ENCODE data around the gene LGI4.

Gene LGI4

DNA sequence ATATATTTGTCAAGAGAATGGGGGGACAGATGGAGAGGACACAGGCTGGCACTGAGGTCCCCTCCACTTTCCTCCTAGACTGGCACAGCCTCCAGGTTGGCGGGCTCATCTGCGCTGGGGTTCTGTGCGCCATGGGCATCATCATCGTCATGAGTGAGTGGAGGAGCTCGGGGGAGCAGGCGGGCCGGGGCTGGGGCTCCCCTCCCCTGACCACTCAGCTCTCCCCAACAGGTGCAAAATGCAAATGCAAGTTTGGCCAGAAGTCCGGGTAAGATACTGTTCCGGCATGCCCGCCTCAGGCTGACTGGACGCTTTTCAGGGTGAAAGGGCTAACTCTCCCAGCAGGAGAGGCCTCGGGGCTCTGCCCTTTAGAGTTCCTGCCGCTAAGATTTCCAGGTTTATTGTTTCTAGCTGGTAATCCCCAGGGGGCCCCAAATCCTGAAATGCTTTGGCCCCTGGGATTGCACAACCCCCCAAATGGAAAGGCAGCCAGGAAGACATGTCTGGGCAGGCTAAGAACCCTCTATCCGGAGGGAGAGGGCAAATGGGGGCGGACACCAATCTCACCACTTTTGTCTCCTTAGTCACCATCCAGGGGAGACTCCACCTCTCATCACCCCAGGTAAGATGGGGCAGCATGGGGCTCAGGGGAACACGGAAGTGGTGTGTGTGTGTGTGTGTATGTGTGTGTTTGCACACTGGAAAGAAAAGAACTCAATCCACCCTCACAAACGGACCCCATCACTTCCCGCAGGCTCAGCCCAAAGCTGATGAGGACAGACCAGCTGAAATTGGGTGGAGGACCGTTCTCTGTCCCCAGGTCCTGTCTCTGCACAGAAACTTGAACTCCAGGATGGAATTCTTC is 11.9 kb downstream of the LGI4 start:
- no peak for DNase-seq

DNA sequence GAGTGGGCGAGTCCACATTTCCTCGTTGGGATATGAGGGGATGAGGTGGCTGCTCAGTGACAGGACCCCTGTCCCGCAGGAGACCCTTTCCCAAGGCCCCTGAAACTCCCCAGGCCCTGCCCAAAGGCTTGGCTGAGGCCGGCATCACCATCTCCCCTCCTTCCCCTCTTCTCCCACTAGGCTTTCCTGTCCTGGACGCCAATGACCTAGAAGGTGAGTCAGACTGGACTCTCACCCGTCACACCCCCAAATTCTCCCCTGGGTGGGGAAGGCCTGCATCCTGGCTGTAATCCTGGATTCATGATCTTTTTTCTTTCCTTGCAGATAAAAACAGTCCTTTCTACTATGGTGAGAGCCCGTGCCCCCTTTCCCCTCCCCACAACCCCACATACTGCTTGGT is 14.0 kb downstream of the LGI4 start:
- no peak for DNase-seq

DNA sequence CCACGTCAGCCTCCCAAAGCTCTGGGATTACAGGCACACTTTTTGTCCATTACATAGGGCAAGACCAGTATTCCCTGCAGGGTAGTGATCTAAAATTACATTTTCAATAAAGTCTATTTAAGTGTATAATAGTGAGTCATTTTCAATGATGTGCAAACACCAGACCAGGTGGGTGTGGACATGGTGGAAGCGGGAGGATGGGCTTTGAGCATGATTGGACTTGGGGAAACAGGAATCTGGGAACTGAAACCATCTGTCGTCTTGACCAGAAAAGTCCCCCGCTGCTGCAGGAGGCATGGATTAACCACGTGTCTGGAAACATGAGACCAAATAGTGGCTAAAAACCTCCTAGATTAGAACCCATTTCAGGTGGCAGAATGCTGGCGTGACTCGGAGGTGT is 14.4 kb downstream of the LGI4 start:
- no peak for DNase-seq

DNA sequence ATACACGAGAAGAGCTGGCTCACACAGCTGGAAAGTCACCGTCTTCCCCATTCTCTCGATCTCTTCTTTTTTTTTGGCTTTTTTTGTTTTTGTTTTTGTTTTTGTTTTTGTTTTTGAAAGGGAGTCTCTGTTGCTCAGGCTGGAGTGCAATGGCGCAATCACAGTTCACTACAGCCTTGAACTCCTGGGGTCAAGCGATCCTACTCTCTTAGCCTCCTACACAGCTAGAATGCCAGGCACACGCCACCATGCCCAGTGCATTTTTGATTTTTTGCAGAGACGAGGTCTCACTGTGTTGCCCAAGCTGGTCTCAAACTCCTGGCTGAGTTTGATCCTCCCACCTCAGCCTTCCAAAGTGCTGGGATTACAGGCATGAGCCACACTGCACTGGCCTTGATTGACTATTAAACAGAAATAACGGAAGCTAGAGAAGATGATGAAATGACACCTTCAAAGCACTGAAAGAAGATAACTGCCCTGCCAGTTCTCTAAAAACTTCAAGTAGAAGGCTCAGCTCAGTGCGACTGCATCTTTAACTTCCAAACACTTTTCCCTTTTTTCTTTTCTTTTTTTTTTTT is 15.2 kb downstream of the LGI4 start:
- no peak for DNase-seq

DNA sequence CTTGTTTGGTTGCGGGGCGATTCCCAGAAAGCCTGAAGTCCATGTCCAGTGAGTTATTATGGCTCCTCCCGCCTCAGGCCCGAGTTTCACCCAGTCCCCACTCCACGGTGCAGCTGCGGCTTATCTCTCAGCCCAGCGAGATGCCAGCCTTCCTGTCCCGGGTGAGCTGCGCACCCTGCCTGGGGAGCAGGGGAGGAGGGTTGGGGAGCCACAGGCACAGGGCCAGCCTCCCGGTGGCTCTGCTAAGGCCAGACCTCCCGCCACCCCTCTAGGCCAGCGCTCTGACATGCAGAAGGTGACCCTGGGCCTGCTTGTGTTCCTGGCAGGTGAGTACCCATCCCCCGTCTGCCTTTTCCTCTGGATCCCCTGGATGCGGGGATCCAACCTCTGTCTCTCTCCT is 15.8 kb downstream of the LGI4 start:
- no peak for DNase-seq

DNA sequence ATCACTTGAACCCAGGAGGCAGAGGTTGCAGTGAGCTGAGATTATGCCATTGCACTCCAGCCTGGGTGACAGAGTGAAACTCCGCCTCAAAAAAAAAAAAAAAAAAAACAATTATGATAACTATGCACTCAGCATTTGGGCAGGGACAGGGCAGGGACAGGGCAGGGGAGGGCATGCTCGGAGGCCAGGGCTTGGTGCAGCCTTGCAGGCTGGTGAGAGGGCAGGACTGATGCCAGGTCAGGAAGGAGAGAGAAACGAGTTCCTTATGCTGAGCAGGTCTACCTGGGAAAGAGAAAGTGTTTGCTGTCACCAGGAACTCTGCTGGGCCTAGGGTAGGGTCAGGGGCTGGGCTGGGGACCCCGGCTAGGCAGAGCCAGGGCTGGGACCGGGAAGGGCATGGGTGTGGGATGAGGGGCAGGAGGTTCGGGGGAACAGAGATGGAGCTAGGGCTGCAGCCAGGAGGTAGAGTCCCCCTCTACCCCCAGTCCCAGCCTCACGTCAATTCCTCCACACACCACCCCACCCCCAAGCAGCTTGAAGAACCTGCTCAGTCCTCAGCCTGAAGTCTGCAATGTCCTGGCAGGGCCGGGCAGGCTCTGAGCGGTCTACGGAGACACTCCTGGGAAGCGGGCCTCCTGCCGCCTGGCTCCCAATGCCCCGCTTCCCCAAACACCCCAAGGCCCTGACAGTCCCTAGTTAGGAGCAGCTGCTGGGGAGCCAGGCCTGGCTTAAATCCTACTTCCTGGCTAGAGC is 16.4 kb downstream of the LGI4 start:
- no peak for DNase-seq

DNA sequence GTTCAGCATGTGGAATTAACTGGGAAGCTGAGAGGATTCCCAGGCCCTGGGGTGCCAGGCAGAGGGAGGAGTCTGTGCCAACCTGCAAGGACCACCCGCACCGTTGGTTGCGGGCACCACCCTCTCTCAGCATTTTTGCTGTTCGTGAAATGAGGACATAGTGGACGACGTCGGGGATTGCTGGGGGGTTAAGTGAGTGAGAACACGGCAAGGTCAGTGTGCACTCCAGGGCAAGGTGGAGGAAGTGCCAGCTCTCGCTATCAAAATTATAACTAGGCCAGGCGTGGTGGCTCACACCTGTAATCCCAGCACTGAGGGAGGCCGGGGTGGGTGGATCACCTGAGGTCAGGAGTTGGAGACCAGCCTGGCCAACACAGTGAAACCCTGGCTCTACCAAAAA is 17.1 kb downstream of the LGI4 start:
- no peak for DNase-seq

DNA sequence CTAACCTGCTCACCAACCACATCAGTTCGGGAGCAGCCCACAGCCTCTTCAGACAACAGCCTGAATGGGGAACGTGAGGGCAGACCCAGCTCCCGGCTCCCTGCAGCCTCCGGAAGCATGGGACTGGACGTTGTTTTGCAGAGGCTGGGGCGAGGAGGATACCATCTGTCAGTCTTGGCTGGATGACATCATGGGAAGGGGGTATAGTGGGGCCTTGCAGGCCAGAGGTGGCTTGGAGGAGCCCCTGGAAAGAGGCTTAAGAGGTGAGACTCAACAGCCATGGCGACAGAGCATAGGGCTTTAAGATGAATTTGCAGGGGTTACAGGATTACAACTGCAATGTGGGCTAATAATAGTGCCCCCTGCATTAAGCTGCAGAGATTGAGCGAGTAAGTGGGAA is 17.7 kb downstream of the LGI4 start:
- DNase-seq, result no peak

DNA sequence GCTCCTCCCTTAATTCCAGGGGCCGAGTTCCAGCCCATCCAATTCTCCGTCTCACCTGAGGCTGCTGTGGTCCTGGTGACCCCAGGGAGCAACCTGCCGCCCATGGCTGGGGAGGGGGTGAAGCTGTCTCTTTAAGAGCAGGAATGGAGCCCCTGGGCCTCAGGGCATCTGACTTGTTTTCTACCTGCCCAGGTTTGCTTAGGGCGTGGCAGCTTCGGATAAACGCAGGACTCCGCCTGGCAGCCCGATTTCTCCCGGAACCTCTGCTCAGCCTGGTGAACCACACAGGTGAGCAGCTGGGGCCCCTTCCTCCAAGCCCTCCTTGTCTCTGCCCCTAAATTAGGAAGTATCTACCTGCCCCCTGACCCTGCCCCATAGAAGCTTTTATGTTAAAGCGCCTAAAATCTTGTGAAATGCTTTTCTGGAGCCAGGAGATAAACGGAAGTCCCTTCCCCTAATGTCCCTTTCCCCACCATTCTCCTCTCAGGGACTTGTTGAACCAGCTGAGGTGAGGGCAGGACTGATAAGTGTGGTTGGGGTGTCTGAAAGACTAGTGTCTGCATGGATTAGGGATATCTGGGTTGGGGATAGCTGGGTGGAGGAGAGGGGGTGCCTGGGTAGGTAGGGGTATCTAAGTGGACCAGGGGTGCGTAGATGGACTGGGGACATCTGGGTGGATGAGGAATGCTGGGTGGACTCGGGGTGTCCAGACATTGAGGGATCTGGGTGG is 18.6 kb downstream of the LGI4 start:
- no peak for DNase-seq

DNA sequence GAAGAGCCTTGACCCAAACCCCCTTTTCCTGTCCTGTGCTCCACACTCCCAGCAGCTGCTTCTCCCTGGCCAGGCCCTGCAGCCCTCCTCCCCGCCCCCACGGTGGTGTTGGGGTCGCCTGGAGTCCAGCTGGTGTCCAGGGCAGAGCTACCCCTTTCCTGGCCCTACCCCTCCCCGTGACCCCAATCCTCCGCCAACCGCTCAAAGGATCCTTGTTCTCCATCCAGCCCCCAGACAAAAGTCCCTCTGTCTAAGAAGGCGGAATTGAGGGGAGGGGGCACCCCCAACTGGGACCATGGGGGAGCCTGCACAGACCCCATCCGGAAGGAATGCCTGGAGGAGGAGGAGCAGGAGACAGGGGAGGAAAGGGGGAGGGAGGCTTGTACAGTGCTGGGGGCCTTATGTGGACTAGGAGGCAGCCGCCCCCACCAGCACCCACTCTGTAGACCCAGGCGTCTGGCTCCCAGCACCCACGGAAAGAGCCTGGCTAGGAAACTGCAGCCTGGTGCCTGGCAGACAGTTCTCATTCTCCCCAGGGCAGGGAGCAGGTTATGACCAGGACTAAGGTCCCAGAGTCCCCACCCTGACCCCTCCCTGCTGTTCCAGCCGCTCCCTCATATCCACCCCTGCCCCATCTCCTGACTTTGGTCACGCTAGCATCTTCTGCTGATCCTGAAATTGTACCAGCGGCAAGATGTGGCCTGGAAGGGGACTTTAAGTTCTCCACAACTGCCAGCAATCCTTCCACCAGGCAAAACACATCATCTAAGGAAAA is 19.5 kb downstream of the LGI4 start, which contains the start of gene FXYD3:
TSS of gene FXYD3 (plus strand) at position 647 of the 775 bp plus-strand sequence. CDS start 3,554 bp downstream, outside the sequence.
- no peak for DNase-seq

DNA sequence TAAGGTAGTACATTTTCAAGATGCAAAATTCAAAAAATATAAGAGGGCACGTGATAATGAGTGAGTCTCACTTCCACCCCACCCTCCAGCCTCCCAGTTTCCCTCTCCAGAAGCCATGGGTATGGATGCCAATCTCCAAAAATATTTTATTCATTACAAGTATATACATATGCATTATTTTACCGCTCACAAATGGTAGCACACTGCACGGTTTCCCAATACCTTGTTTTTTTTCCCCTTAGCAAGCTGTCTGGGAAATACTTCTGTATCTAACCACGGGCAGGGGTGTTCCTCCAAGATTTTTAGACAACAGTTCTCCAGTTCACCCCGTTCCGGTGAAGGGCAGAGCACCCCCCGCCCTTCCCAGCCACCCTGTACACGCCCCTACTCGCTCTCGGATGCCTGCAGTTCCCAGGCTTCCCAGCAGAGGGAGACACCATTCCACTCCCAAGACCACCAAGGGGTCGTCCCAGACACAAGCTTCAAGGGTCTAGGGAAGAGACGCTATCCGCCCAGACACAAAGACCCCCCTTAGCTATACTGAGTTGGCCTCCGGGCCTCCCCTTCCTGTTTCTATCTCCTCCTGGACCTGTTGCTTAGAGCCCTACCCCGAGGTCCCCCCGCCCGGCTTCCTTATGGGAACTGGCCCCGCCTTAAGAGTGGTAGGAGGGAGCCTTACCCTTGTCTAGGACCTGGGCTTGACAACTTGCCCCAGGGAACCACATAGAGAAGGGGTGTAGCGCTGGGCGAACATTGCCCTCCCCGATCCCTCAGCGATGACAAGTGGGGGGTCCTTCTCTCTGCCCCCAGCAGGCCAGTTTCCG is 20.3 kb downstream of the LGI4 start:
- DNase-seq, result no peak

DNA sequence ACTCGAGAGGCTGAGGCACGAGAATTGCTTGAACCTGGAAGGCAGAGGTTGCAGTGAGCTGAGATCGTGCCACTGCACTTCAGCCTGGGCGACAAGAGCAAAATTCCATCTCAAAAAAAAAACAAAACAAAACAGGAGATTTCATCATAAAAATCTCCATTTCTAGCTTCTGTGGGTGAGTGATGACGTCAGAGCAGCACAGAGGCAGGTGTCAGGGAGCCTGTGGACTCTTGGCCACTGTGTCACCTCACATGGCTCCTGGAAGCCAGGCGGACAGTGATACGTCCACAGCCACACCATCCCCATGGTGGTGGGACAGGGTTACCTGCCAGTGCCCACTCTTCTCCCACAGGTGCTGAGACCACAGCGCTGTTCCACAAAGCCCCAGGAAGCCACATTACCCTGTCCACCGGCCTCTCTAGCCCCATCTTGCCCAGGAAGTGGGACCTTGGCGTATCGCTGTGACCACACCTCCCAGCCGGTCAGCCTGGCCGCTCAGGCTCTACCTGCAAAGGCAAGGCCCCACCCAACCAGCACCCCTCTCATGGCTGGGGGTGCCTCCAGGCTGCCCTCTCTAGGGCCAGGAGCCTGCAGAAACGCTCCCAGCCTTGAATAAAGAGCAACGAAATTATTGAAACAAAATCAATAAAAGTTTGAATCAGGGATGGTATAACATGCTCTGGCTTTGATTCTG is 21.7 kb downstream of the LGI4 start:
- DNase-seq, result no peak

DNA sequence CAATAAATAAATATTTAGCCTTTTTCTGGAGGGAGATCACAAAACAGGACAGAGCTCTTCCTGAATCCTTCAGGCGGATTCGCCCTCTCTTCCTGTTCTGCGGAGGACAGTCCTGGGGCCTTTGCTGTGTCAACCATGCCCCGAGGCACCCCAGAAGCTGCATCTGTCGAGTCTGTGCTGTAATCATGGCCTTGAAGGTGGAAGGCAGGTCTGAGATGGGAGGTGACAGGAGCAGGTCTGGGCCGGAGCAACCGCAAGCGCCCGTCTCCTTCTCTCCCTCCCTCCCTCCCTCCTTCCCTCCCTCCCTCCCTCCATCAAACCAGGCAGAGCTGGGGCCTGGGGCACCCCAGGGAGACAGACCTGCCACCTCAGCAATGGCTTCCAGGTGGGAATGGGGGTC is 23.9 kb downstream of the LGI4 start:
- no peak for DNase-seq

DNA sequence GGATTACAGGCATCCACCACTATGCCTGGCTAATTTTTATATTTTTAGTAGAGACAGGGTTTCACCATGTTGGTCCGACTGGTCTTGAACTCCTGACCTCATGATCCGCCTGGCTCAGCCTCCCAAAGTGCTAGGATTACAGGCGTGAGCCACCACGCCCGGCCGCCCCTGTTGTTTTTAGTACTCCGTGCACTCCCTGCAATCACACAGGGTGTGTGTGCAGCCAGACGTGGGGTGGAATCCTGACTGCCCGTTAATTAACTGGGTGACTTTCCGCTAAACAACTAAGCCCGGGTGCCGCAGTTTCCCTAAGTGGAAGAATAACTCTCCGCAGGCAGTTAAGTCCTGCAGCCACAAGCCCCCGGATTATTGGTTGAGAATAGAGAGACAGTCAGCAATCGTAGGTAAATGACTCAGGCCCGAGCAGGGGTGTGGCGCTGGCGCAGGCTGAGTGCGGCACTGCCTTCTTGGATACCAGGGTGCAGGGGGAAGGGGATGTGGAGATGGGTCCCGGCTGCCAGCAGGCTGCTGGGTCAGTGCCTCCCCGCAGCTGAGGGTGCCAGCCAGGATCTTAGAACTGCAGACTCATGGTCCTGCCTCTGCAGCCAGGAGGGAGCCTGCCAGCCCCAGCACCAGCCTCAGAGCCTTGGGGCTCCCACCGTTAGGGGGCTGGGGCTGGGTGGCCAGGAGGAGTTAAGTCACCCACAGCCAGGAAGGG is 25.3 kb downstream of the LGI4 start:
- no peak for DNase-seq

DNA sequence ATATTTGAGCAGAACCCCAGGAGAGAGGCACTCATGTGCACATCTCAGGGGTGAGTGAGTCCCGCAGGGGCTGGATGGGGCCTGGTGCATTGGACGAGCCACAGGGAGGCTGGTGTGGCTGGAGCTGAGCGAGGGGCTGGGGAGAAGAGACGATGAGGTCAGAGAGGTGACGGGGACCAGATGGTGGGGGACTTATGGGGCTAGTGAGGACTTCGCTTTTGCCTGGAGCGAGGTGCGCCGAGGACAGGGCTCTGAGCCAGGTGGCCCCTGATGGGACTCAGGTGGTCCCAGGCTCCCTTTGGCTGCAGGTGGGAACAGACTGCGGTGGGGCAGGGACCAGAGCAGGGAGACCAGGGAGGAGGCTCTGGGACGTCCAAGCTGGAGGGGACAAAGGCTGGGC is 26.1 kb downstream of the LGI4 start:
- no peak for DNase-seq

DNA sequence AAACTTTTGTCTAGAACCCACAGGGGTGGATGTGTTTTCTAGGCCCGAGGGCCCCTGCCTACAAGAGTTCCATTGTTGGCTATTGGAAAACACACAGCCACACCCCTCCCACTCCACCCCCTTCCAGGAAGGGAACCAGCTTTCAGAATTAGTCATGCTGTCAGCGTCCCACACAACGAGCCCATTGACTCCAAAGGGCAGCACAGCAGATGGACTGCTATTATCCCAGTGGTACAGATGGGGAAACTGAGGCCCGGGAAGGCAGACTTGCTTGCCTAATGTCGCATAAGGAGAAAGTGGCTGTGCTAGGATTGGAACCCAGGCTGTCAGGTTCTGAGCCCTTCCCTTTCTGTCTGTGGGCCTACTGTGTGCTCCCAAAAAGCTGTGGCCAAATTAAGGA is 27.3 kb downstream of the LGI4 start:
- no peak for DNase-seq

DNA sequence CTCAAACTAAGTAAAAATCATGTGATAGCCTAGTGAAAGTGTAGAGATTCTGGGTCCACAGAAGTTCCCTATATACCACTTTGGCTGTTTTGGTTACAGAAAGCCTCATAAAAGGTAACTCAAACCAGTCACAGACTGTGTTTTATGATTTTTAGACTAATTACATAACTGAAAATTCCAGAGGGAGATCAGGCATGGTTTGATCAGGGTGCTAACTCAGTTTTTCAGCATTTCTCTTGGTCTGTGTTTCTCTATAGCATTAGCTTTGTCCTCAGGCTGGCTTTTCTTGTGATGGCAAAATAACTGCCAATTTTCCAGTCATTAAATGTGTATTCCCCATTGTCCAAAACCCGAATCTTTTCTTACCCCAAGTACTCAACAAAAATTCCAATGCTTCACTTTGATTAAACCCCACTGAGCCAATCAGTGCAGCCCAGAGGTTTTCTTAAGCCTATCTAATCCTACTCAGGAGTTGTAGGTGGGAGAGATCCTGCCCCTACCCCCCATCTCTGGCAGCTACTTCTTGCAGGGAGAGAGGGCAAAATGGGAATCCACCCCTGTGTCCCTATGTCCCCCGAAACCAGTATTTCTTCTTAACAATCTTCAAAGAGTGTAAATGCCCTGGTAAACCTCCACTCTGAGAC is 27.8 kb downstream of the LGI4 start:
- no peak for DNase-seq

DNA sequence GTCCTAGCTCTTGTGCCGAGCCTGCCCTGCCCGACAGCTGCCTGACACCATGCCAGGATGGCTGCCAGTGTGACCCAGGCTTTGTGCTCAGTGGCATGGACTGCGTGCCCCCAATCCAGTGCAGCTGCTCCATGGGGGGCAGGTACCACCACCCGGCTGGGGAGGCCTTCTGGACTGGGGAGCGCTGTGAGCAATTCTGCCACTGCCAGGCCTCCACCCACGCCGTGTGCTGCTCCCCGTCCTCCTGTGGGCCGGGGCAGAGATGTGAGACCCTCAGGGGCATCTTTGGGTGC is 28.6 kb downstream of the LGI4 start:
- DNase-seq, result no peak

DNA sequence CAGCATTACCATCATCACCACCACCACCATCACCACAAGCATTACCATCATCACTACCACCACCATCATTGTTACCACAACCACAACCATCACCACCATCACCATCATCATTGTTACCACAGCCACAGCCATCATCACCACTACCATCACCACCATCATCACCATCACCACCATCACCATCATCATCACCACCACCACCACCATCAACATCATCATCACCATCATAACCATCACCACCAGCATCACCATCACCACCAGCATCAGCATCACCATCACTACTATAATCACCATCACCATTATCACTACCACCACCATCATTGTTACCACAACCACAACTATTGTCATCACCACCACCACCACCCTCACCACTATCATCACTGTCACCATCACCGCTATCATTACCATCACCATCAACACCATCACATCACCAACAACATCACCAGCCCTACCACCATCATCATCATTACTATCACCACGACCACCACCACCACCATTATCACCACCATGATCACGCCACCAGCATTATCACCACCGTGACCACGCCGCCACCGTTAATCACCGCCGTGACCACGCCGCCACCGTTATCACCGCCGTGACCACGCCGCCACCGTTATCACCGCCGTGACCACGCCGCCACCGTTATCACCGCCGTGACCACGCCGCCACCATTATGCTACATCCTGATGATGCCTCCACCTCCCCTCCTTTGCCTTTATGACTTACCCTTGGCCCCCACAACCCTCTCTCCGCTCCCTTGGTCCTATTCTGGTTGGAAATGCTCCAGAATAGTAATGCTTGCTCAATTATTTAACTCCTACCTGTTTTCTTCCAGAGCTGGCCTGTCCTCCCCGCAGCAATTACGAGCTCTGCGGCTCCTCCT is 29.2 kb downstream of the LGI4 start:
- no peak for DNase-seq

Measured in cerebellar nuclear complex (tissue), 1 donor.